Measurements from ENCODE around the gene DDN. TPM values are rescaled to one million over a fixed set of nuclear protein-coding genes. Genes with fewer than 3 reads are reported as not detected.

DDN gene
- total RNA-seq, 4 donors from 2014 or later, result 0.12 to 0.65 TPM; not detected in 2

GRCh38 chr12:49031573-49032161 lies 32.5 kb upstream of the DDN start:
- TF ChIP-seq CTCF (IDR thresholded peaks at IDR 0.05), result no peak
- ATAC-seq (ENCODE audit: low FRiP score) (no peak), DNase-seq (ENCODE audit: low spot score) (no peak)

- ATAC-seq (ENCODE audit: low FRiP score) (no peak), DNase-seq (ENCODE audit: low spot score) (no peak)
- TF ChIP-seq CTCF (IDR thresholded peaks at IDR 0.05), result no peak
These were observed 31.8 kb upstream of the DDN start for GRCh38 chr12:49030714-49031572.

GRCh38 chr12:49030119-49030518 lies 30.9 kb upstream of the DDN start:
- ATAC-seq (ENCODE audit: low FRiP score), result no peak
- TF ChIP-seq CTCF (IDR thresholded peaks at IDR 0.05), result no peak
- DNase-seq (ENCODE audit: low spot score), result no peak

- ATAC-seq (ENCODE audit: low FRiP score) (no peak), DNase-seq (ENCODE audit: low spot score) (no peak)
- no peak for TF ChIP-seq CTCF (IDR thresholded peaks at IDR 0.05)
These were observed 29.6 kb upstream of the DDN start for GRCh38 chr12:49028666-49029275.

GRCh38 chr12:49027846-49028555 lies 28.8 kb upstream of the DDN start:
- DNase-seq (ENCODE audit: low spot score), result no peak
- TF ChIP-seq CTCF (IDR thresholded peaks at IDR 0.05), result no peak
- ATAC-seq (ENCODE audit: low FRiP score), result no peak

- TF ChIP-seq CTCF (IDR thresholded peaks at IDR 0.05), result no peak
- DNase-seq (ENCODE audit: low spot score) (no peak), ATAC-seq (ENCODE audit: low FRiP score) (no peak)
These were observed 27.7 kb upstream of the DDN start for GRCh38 chr12:49026678-49027480.

Measured in omental fat pad (tissue), 4 donors.